Left kidney (tissue), 2 donors: ENCODE measurements around the gene FUT8. TPM values are rescaled to one million over a fixed set of nuclear protein-coding genes. Genes with fewer than 3 reads are reported as not detected.

ENCODE experiments used
- DNase-seq: peaks from one replicate; pipeline ENCODE4 v3.0.0-alpha.2; 2013
- polyA plus RNA-seq: library from polyadenylated mRNA; unstranded; fragments of 120-200 nt; gene quantifications from one replicate; pipeline ENCODE4 v1.2.1, GENCODE V29; 2013; ENCODE audit not compliant: insufficient read length

The FUT8 gene
- polyA plus RNA-seq, 1 donor: 18.4 TPM

DNA sequence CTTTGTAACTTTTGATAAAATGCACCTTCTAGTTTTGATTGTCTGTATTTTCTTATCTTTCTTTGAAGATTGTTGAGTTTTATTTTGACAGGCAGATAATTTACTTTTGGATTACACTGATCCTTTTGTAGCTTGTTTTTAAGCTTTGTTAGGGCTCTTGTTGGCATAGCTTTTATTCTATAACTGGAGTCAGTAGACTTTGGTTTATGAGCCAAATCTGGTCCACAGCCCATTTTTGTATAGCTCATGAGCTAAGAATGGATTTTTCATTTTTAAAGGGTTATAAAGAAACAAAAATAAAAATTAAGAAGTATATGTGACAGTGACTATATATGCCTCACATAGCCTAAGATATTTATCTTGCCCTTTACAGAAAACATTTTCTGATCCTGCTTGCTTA, 142.3 kb downstream of the FUT8 start:
- DNase-seq: no peak

- DNase-seq: no peak
These were observed 142.8 kb downstream of the FUT8 start for GRCh38 chr14:65555358-65555757.

DNA sequence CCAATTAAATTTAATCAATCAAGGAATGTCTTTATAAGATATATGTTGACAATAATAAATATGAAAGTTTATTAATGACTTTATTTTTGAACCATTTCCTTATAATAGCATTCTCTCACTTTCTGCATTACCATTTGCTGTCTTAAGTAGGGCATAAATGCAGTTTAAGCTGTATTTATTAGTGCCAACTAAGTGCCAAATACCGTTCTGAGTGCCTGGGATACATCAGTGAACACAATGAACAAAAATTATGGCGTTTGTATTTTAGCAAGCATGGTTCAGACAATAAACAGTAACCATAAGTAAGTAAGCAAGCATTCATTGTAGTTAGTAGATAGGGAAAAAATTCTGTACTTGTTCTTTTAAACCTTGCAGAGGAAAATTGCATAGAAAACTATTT, 145.8 kb downstream of the FUT8 start:
- DNase-seq: no peak

- DNase-seq: no peak
These were observed 148.0 kb downstream of the FUT8 start for GRCh38 chr14:65560340-65561027.

- DNase-seq: no peak
These were observed 151.8 kb downstream of the FUT8 start for GRCh38 chr14:65564370-65564769.

- no peak for DNase-seq
These were observed 153.4 kb downstream of the FUT8 start for GRCh38 chr14:65565948-65566347.

DNA sequence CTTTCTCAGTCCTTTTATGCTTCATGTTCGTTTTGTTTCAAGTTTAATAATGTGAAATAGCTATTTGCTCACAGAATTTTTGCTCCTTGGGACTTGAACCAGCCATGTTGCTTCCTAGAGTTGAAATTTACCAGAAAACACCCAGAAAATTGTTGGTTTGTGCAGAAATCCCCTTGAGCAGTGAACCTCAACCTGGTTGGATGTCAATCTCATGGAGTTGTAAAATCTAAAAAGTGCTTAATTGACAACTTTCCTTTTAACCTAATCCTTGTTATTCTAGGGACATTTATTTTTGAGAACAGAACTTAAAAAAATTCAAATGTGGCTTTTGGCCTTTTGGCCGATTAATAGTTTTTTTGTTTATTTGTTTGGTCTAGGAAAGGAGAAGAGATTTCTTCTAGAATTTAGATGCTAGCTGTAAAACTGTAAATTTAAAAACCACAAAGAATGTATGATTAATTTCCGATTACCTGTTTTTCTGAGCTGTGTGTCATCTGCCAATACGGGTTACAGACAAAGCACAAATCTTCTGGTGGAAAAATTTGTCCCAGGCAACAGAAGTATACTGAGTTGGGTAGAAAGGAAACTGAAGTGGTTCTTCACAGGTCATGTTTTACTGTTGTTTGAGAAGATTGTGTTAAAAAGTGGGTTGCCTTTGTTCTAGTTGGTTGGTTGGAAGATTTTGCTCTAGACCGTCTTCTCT, 154.4 kb downstream of the FUT8 start:
- no peak for DNase-seq

GRCh38 chr14:65574611-65575010, 162.1 kb downstream of the FUT8 start:
- no peak for DNase-seq

DNA sequence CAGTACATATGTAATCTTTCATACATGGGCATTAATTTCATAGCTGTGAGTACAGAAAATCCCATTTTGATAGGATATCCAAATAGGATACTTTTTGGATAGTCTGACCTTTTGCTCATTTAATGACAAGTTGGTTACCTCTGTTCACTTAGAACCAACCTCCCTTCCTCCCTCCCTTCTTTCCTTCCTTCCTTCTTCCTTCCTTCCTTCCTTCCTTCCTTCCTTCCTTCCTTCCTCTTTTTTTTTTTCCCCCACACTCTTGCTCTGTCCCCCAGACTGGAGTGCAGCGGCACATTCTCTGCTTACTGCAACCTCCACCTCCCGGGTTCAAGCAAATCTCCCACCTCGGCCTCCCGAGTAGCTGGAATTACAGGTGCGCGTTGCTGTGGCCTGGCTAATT, 162.9 kb downstream of the FUT8 start:
- DNase-seq: no peak

DNA sequence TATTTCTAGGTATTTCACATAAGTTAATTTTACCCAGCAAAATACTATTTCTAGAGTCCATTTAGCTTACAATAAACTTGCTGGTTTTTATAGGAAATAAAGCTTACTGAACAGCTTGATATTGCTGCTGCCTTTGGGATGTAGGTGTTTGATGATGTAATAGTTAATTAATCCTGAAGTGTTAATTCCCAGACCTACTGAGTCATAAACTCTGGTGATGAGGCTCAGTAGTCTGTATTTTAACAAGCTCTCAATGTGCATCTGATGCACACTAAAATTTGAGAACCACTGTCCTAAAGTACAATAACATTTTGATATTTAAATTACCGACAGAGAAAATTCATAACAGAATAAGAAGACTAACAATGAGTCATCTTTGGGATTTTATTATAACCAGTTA, 168.4 kb downstream of the FUT8 start:
- DNase-seq: no peak

DNA sequence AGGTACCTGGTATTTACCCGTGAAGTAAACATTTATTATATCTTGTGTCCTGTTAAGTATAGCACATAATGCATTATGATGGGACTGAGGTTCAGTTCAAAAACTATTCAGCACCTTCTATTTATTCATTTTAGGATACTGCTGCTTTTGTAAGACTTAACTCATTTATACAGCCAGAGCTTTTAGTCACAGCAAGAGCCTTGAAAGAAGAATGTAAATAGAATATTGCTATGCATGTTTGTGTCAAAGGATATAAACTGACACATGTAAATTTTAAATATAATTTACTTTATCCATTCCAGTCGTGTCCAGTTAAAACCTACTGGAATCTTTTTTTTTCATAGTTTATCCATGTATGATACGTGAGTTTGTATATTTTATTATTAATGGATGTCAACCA, 168.8 kb downstream of the FUT8 start:
- DNase-seq: no peak

- DNase-seq: no peak
These were observed 169.3 kb downstream of the FUT8 start for GRCh38 chr14:65581799-65582198.

DNA sequence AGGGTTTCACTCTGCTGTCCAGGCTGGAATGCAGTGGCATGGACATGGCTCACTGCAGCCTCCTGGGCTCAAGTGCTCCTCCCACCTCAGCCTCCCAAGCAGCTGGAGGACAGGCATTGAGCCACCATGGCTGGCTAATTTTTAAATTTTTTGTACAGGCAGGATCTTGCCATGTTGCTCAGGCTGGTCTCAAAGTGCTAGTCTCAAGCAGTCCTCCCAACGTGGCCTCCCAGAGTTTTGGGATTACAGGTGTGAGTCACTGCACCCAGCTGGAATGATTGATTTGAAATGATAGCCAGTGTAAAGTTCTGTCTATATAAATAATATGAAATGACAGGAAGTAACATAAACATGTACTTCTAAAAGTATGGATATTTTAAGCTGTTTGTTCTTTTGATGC, 172.7 kb downstream of the FUT8 start:
- no peak for DNase-seq

DNA sequence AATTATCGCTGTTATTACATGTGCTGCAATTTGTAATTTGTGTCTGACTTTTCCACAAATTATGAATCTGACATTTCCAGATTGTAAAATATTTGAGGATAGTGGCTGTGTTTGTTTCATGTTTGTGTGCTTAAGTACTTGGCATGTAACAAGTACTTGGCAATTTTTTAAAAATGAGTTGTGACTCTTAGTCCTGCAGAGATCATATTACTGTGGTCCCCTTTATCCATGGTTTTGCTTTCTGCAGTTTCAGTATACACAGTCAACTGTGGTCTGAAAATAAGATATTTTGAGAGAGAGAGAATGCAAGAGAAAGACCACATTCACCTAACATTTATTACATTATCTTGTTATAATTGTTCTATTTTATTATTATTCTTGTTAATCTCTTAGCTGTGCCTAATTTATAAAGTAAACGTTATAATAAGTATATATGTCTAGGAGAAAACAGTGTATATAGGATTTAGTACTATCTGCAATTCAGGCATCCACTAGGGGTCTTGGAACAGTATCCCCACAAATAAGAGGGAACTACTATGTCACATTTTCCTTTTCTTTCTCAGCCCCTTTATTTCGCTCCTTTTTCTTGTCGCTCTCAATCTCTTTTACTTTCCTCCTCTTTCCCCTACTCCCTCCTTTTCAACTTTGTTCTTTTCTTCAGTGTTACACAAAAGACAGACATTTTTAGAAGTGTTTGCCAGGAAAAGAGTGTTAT, 176.1 kb downstream of the FUT8 start:
- DNase-seq: no peak

- no peak for DNase-seq
These were observed 181.8 kb downstream of the FUT8 start for GRCh38 chr14:65594153-65594881.

DNA sequence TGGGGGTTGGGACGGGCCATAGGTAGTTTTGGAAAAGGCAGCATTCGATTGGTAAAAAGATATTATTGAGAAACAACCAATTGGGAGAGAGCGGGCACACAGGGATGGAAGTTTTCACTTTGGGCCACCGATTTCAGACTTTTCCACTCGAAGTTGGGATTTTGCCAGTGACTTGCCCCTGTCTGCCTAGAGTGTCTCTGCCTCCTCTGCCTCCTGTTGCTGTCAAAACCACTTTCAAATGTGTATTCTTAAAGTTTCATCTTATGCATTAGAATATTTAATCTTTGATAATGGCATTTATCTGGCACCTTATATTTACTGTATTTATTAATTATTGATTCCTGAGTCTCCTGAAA, 182.3 kb downstream of the FUT8 start:
- DNase-seq: no peak

- no peak for DNase-seq
These were observed 186.8 kb downstream of the FUT8 start for GRCh38 chr14:65599375-65599774.

DNA sequence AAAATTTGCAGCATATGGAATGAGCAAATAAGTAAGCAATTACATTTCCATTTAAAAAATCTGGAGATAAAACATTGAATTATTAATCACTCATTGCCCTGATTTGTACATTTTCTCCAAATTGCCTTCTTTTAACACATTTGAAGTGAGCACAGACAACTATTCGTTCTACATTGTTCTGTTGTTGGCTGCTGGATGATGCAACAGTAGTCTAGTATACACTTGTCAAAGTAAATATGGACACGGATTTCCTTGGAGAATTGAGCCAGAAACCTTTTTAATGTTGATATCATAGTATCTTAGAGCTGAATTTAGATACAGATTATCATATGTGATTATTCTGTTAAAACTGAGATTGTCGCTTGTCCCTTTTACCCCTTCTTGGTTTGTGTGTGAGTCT, 188.2 kb downstream of the FUT8 start:
- DNase-seq: no peak

DNA sequence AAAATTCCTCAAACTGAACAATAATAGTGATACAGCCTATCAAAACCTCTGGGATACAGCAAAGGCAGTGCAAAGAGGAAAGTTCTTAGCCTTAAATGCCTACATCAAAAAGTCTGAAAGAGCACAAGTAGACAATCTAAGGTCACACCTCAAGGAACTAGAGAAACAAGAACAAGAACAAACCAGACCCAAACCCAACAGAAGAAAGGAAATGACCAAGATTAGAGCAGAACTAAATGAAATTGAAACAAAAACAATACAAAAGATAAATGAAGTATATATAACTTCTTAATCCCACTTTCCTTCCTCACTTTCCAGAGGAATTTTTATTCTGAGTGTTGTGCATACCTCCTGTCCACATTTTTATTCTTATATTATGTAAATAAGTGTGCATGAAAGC, 192.0 kb downstream of the FUT8 start:
- DNase-seq: no peak

- no peak for DNase-seq
These were observed 192.4 kb downstream of the FUT8 start for GRCh38 chr14:65604936-65605335.

DNA sequence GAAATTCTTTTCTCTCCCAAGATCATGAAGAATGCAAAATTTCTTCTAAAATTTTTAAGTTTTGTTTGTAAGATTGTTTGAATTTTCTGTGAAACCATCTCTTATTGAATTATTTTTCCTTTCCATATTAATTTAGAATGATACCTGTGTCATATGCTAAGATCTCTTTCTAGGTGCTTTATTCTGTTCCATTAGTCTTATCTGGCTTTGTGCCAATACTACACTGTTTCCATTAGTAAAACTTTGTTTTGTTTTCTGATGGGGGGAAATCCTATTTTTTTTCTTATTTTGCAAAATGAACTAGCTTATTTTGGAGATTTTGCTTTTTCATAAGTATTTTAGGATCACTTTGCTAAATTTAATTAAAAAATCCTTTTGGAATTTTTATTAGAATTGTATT, 193.9 kb downstream of the FUT8 start:
- DNase-seq: no peak

DNA sequence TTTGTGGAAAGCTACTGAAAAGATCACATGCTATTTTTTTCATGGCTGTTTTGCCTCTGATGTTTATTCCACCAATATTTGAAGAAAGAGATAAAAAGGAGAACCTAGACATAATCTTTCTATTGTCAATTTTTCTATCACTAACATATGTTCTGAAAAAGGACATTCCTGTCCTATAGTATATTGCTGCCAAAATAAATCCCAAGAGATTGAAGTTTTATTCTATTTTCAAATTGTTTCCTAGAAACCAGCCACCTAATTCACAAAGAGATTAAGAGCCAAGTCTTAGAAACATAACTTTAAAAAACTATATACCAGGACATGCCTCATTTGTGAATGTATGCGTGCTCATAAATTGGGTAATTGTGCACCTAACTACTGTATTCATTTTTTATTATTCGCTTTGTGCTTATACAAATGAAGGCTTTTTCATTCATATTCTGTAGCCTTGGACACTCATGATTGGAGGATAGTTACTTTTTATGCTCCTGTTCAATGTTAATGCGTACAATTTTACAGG, 200.7 kb downstream of the FUT8 start:
- no peak for DNase-seq

DNA sequence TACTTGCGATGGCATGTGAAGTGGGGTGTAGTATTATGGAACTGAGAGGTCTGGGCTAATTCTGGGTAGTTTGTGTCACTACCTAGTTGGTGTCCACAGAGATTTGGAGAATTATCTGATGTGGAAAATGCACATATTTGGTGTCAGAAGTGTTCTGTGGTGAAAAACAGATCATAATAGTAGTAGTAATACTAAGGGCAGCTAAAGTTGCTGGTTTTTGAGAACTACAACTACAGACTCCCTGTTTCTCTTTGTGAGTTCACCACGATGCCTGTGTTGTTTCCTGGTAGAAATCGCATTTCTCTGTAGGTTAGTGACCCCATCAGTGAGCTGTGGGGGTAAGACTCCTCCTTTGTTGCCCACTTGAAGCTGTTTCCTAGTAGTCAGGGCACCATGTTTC, 206.5 kb downstream of the FUT8 start:
- DNase-seq: no peak
